AG04450 (cell line): ENCODE measurements around the gene TENT5C. TPM values are rescaled to one million over a fixed set of nuclear protein-coding genes. Genes with fewer than 3 reads are reported as not detected.

ENCODE experiments used
- CTCF ChIA-PET: fragments of 300-600, 350-600 bp; formaldehyde crosslinking; extraction: SDS; loops from one replicate; lab custom pipeline; 2022; ENCODE audit warnings: antibody characterized with exemption, inconsistent platforms; lab: Charles Lee
- POLR2A ChIA-PET: fragments of 350-600 bp; formaldehyde crosslinking; extraction: SDS; loops from one replicate; lab custom pipeline; 2021; ENCODE audit warnings: antibody characterized with exemption, inconsistent platforms; lab: Yijun Ruan, JAX
- DNase-seq: peaks from one replicate; pipeline ENCODE4 v3.0.0-alpha.2; 2011; ENCODE audit warnings: low read depth, low spot score
- H3K27ac ChIP-seq: one replicate; pipeline ENCODE4 v1.5.1; 2012; ENCODE audit warnings: low read depth, low read length, control low read depth
- H3K27me3 ChIP-seq: one replicate; pipeline ENCODE4 v1.6.0; 2012; ENCODE audit warnings: low read length; ENCODE audit not compliant: control insufficient read depth, insufficient read depth
- H3K4me3 ChIP-seq: 2 replicates; pipeline ENCODE4 v1.5.1; 2011; ENCODE audit warnings: mild to moderate bottlenecking, low read depth, low read length, control low read depth
- H3K9me3 ChIP-seq: 2 replicates; pipeline ENCODE4 v1.5.1; 2012; ENCODE audit warnings: low read length; ENCODE audit not compliant: control insufficient read depth, insufficient read depth
- polyA plus RNA-seq: library from polyadenylated mRNA; depleted of rRNA; stranded (reverse); fragments of >200 nt; gene quantifications from 2 replicates; pipeline ENCODE4 v1.2.3, GENCODE V29; 2011
- TF ChIP-seq, protein P1 (sequence below): IDR thresholded peaks from 2 replicates; pipeline ENCODE4 v1.5.1; 2011; ENCODE audit warnings: low read depth, low read length, control low read depth, inconsistent platforms

Gene TENT5C
- polyA plus RNA-seq, 1 experiment: 29.2 TPM

DNA sequence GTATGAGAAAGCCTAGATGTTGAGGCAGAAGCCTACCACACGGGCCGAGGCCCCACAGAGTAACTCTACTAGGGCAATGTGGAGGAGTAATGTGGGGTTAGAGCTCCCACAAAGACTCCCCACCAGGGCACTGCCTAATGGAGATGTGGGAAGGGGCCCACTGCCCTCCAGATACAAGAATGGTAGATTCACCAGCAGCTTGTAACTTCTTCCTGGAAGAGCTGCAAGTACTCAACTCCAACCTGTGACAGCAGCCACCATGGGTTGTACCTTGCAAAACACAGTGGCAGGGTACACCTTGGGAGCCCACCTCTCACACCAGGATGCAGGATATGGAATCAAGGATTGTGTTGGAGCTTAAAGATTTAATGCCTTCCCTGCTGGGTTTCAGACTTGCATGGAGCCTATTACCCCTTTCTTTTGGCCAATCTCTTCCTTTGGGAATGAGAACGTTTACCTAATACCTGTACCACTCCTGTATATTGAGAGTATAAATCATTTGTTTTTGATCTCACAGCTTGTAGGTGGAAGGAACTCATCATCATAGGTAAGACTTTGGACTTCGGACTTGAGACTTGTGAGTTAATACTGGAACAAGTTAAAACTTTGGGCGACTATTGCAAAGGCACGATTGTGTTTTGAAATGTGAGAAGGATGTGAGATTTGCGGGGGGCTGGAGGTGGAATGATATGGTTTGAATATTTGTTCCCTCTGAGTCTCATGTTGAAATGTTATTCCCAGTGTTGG, 57.5 kb downstream of the TENT5C start:
- ChIA-PET POLR2A (no interaction called here), CTCF (interaction anchor here (0.5 to 2.0 kb wide), 3 partner anchors 11 to 128 kb away, joined by 3 to 5 read pairs (median 4); no protein-coding TSS in a partner anchor)
- Histone ChIP-seq H3K27me3 (no peaks in the 10 kb centered on the region), H3K27ac (no peak overlapping the region), H3K4me3 (no peak overlapping the region), H3K9me3 (0 out of 2 replicates have a peak, but pooled peaks cover 3% of the 10 kb centered on the region)
- TF ChIP-seq, protein P1, sequence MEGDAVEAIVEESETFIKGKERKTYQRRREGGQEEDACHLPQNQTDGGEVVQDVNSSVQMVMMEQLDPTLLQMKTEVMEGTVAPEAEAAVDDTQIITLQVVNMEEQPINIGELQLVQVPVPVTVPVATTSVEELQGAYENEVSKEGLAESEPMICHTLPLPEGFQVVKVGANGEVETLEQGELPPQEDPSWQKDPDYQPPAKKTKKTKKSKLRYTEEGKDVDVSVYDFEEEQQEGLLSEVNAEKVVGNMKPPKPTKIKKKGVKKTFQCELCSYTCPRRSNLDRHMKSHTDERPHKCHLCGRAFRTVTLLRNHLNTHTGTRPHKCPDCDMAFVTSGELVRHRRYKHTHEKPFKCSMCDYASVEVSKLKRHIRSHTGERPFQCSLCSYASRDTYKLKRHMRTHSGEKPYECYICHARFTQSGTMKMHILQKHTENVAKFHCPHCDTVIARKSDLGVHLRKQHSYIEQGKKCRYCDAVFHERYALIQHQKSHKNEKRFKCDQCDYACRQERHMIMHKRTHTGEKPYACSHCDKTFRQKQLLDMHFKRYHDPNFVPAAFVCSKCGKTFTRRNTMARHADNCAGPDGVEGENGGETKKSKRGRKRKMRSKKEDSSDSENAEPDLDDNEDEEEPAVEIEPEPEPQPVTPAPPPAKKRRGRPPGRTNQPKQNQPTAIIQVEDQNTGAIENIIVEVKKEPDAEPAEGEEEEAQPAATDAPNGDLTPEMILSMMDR: no peak
- DNase-seq: no peak

DNA sequence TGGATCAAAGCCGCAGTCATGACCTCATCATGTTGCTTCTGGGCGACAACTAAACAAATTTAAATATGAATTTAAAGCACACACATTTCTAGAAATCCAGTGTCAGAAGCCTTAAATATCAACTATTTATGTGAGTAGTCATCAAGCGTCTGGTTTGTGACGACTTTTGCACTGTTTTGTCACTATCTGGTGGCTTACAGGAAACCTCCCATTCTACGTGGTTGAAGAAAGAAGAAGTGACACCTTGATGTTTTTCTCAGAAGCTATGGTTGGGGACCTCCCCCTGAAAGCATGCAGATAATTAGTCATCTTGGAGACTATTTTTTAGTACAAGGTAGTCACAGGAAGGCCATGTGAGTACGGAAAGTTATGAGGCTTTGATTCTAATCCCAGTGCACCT, 58.5 kb downstream of the TENT5C start:
- DNase-seq: no peak
- H3K4me3 ChIP-seq: no peak overlapping the region
- ChIA-PET POLR2A (interaction anchor here (0.6 kb wide), 1 partner anchor 9 kb away, joined by 3 read pairs; no protein-coding TSS in a partner anchor), CTCF (interaction anchor here (1.3 kb wide), 1 partner anchor 10 kb away, joined by 3 read pairs; no protein-coding TSS in a partner anchor)
- H3K27me3 ChIP-seq: no peaks in the 10 kb centered on the region
- H3K9me3 ChIP-seq: 0 out of 2 replicates have a peak, but pooled peaks cover 3% of the 10 kb centered on the region
- no peak overlapping the region for H3K27ac ChIP-seq
- TF ChIP-seq, protein P1: no peak

DNA sequence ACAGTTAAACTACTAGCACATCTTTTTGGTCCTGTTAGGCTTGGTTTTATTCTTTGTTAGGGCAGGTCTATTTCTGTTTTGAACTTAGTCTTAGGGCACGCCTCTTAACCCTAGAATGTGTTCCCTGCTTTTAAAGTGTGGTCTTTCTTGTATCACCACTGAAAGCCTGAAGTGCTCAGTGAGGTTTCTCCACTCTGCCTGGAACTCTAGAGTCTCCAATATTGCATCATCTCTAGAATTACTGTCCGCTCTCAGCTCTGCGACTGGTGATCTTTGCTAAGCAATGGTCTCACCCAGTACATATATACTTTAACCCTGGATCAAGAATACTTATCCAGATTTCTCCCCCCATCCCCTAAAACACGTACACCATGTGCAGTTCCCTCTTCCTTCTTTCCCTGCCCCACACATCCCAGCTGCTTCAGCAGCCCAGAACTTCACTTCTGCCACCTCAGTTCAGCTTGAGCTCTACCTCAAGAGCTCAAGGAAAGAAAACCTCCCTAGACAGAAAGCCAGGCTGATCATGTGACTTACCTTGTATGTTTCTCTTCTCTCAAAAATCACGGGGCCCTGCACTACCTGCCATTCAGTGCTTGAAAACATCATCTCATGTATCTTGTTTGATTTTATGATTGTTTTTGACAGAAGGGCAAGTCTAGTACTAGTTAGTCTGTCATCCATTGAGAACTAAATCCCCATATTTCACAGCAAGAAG, 59.9 kb downstream of the TENT5C start:
- CTCF ChIA-PET: interaction anchor here (0.9 kb wide), 1 partner anchor 131 kb away, joined by 4 read pairs; no protein-coding TSS in a partner anchor
- Histone ChIP-seq H3K27me3 (no peaks in the 10 kb centered on the region), H3K4me3 (no peak overlapping the region), H3K9me3 (0 out of 2 replicates have a peak, but pooled peaks cover 3% of the 10 kb centered on the region), H3K27ac (no peak overlapping the region)
- DNase-seq: no peak
- TF ChIP-seq, protein P1: no peak
- POLR2A ChIA-PET: no interaction called here

DNA sequence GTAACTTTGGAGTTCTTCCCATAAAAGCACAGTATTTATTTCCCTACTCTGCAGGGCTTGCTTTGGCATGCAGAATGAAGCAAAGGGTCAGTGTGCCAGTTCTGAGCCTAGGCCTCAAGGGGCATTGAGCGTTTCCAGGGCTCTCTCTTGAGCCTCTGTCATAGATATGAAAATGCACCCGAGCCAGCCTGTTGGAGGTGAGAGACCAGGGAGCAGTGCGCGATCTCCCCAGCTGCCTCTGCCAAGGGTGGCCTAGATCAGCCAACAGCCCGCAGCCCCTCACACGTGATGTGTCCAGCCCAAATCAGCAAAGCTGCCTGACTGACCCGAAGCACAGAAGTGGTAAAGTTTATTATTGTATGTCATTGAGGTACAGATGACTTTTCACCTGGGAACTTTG, 63.7 kb downstream of the TENT5C start:
- CTCF ChIA-PET: interaction anchor here (2.2 kb wide), 1 partner anchor 135 kb away, joined by 9 read pairs; no protein-coding TSS in a partner anchor
- Histone ChIP-seq H3K9me3 (no peaks in the 10 kb centered on the region), H3K27ac (no peak overlapping the region), H3K27me3 (no peaks in the 10 kb centered on the region), H3K4me3 (no peak overlapping the region)
- POLR2A ChIA-PET: interaction anchor here (0.6 kb wide), 1 partner anchor 34 kb away, joined by 6 read pairs; no protein-coding TSS in a partner anchor
- TF ChIP-seq, protein P1: no peak
- DNase-seq: no peak
